IPS-18a (cell line): ENCODE data around the gene UBL4B.

Experiments used
- H3K27ac ChIP-seq: one replicate; pipeline ENCODE4 v1.5.1; 2013; ENCODE audit warnings: low read length
- H3K27me3 ChIP-seq: one replicate; pipeline ENCODE4 v1.6.1; 2013; ENCODE audit warnings: mild to moderate bottlenecking, low read length; ENCODE audit not compliant: control insufficient read depth, insufficient read depth
- H3K36me3 ChIP-seq: one replicate; pipeline ENCODE4 v1.6.1; 2013; ENCODE audit warnings: low read depth, low read length; ENCODE audit not compliant: control insufficient read depth
- H3K4me1 ChIP-seq: one replicate; pipeline ENCODE4 v1.6.1; 2013; ENCODE audit warnings: low read depth, low read length; ENCODE audit not compliant: control insufficient read depth
- H3K4me3 ChIP-seq: one replicate; pipeline ENCODE4 v1.5.1; 2013; ENCODE audit warnings: low read length
- H3K9ac ChIP-seq: one replicate; pipeline ENCODE4 v1.6.1; 2013; ENCODE audit warnings: mild to moderate bottlenecking, low read length, moderate library complexity
- H3K9me3 ChIP-seq: one replicate; pipeline ENCODE4 v1.6.1; 2013; ENCODE audit warnings: low read depth, low read length; ENCODE audit not compliant: control insufficient read depth

UBL4B gene

GRCh38 chr1:110148961-110149360 lies 36.7 kb downstream of the UBL4B start:
- Histone ChIP-seq H3K36me3 (no peaks in the 10 kb centered on the region), H3K9ac (no peak overlapping the region), H3K27me3 (peaks cover 89% of the 10 kb centered on the region)

GRCh38 chr1:110150330-110151174 lies 38.3 kb downstream of the UBL4B start, which contains the start of gene SLC6A17:
Gene SLC6A17, plus strand, starts transcription at chr1:110150494. Its CDS starts 16,436 bp downstream, at chr1:110166930.
- Histone ChIP-seq H3K9me3 (no peaks in the 10 kb centered on the region), H3K36me3 (no peaks in the 10 kb centered on the region), H3K9ac (no peak within 1 kb of the TSS), H3K4me3 (peak within 1 kb of the TSS; percentile 44), H3K27ac (no peak within 1 kb of the TSS), H3K4me1 (no peaks in the 10 kb centered on the region), H3K27me3 (peaks cover 100% of the 10 kb centered on the region)

More at GRCh38 chr1:110148961-110149360, 36.7 kb downstream of the UBL4B start:
- Histone ChIP-seq H3K4me1 (no peaks in the 10 kb centered on the region), H3K9me3 (no peaks in the 10 kb centered on the region), H3K27ac (no peak overlapping the region), H3K4me3 (no peak overlapping the region)

GRCh38 chr1:110151175-110151669 lies 39.0 kb downstream of the UBL4B start:
- peak overlapping the region; percentile 44 for H3K4me3 ChIP-seq
- no peak overlapping the region for H3K9ac ChIP-seq
- H3K36me3 ChIP-seq = no peaks in the 10 kb centered on the region
- no peaks in the 10 kb centered on the region for H3K4me1 ChIP-seq
- H3K27ac ChIP-seq = no peak overlapping the region
- H3K27me3 ChIP-seq = peaks cover 99% of the 10 kb centered on the region
- H3K9me3 ChIP-seq = no peaks in the 10 kb centered on the region

GRCh38 chr1:110152133-110152785 lies 40.0 kb downstream of the UBL4B start:
- H3K4me3 ChIP-seq = no peak overlapping the region
- H3K36me3 ChIP-seq = no peaks in the 10 kb centered on the region
- peaks cover 92% of the 10 kb centered on the region for H3K27me3 ChIP-seq
- no peak overlapping the region for H3K9ac ChIP-seq
- H3K27ac ChIP-seq = no peak overlapping the region
- no peaks in the 10 kb centered on the region for H3K9me3 ChIP-seq
- no peaks in the 10 kb centered on the region for H3K4me1 ChIP-seq

GRCh38 chr1:110153407-110153950 lies 41.2 kb downstream of the UBL4B start:
- Histone ChIP-seq H3K36me3 (no peaks in the 10 kb centered on the region), H3K27me3 (peaks cover 80% of the 10 kb centered on the region), H3K4me3 (no peak overlapping the region), H3K4me1 (no peaks in the 10 kb centered on the region), H3K9ac (no peak overlapping the region), H3K9me3 (no peaks in the 10 kb centered on the region), H3K27ac (no peak overlapping the region)

GRCh38 chr1:110155878-110156522 lies 43.8 kb downstream of the UBL4B start:
- Histone ChIP-seq H3K4me3 (no peak overlapping the region), H3K36me3 (no peaks in the 10 kb centered on the region), H3K4me1 (no peaks in the 10 kb centered on the region), H3K9me3 (no peaks in the 10 kb centered on the region), H3K9ac (no peak overlapping the region), H3K27me3 (peaks cover 54% of the 10 kb centered on the region), H3K27ac (no peak overlapping the region)

- no peak overlapping the region for H3K9ac ChIP-seq
- H3K27ac ChIP-seq = no peak overlapping the region
- H3K4me3 ChIP-seq = no peak overlapping the region
- no peaks in the 10 kb centered on the region for H3K36me3 ChIP-seq
- no peaks in the 10 kb centered on the region for H3K4me1 ChIP-seq
- peaks cover 32% of the 10 kb centered on the region for H3K27me3 ChIP-seq
- no peaks in the 10 kb centered on the region for H3K9me3 ChIP-seq
These were observed 46.0 kb downstream of the UBL4B start for GRCh38 chr1:110158261-110158660.

- no peak overlapping the region for H3K9ac ChIP-seq
- no peaks in the 10 kb centered on the region for H3K36me3 ChIP-seq
- H3K27ac ChIP-seq = no peak overlapping the region
- H3K27me3 ChIP-seq = peaks cover 23% of the 10 kb centered on the region
- H3K4me1 ChIP-seq = no peaks in the 10 kb centered on the region
- no peak overlapping the region for H3K4me3 ChIP-seq
- no peaks in the 10 kb centered on the region for H3K9me3 ChIP-seq
These were observed 46.9 kb downstream of the UBL4B start for GRCh38 chr1:110159168-110159567.

GRCh38 chr1:110160538-110161100 lies 48.4 kb downstream of the UBL4B start:
- Histone ChIP-seq H3K36me3 (no peaks in the 10 kb centered on the region), H3K27ac (no peak overlapping the region), H3K4me3 (no peak overlapping the region), H3K9ac (no peak overlapping the region), H3K4me1 (no peaks in the 10 kb centered on the region), H3K9me3 (no peaks in the 10 kb centered on the region), H3K27me3 (peaks cover 8% of the 10 kb centered on the region)

- H3K27ac ChIP-seq = no peak overlapping the region
- peaks cover 4% of the 10 kb centered on the region for H3K27me3 ChIP-seq
- H3K9ac ChIP-seq = no peak overlapping the region
- H3K36me3 ChIP-seq = no peaks in the 10 kb centered on the region
- no peaks in the 10 kb centered on the region for H3K4me1 ChIP-seq
- H3K9me3 ChIP-seq = no peaks in the 10 kb centered on the region
- H3K4me3 ChIP-seq = no peak overlapping the region
These were observed 48.9 kb downstream of the UBL4B start for GRCh38 chr1:110161165-110161564.

- H3K9me3 ChIP-seq = no peaks in the 10 kb centered on the region
- H3K27ac ChIP-seq = no peak overlapping the region
These were observed 49.6 kb downstream of the UBL4B start for GRCh38 chr1:110161849-110162248.

More at GRCh38 chr1:110161849-110162248, 49.6 kb downstream of the UBL4B start:
- Histone ChIP-seq H3K4me3 (no peak overlapping the region), H3K36me3 (no peaks in the 10 kb centered on the region), H3K27me3 (no peaks in the 10 kb centered on the region), H3K9ac (no peak overlapping the region), H3K4me1 (no peaks in the 10 kb centered on the region)
